HG02981 (cell line): ENCODE measurements around the gene ASZ1.
"Not testable (repeated sequence)": the region's sequence is repeated elsewhere in the genome, so short reads cannot be mapped to it uniquely, and the experiment has no call there.

ENCODE experiments used
- ATAC-seq: cut with Tn5 transposase; IDR thresholded peaks from one replicate; pipeline ENCODE4 v1.9.1; 2021; ENCODE audit warnings: mild to moderate bottlenecking, moderate library complexity; ENCODE audit not compliant: unreplicated experiment

The ASZ1 gene

GRCh38 chr7:117427258-117427701 lies at the start of gene ASZ1:
Gene ASZ1 (minus strand): TSS chr7:117427493. CDS start chr7:117427460, 33 bp downstream.
- no peak for ATAC-seq

- ATAC-seq = no peak
Observed at GRCh38 chr7:117476557-117477215, 49.4 kb upstream of the ASZ1 start.

GRCh38 chr7:117472335-117472734 lies 45.0 kb upstream of the ASZ1 start:
- no peak for ATAC-seq

- ATAC-seq = no peak
Observed at GRCh38 chr7:117470777-117471176, 43.5 kb upstream of the ASZ1 start.

- no peak for ATAC-seq
Observed at GRCh38 chr7:117468174-117468573, 40.9 kb upstream of the ASZ1 start.

GRCh38 chr7:117460815-117461214 lies 33.5 kb upstream of the ASZ1 start:
- not testable (repeated sequence) for ATAC-seq

GRCh38 chr7:117459735-117460134 lies 32.4 kb upstream of the ASZ1 start:
- ATAC-seq = no peak

GRCh38 chr7:117458977-117459583 lies 31.8 kb upstream of the ASZ1 start:
- ATAC-seq = peak; percentile 57

GRCh38 chr7:117448655-117449054 lies 21.4 kb upstream of the ASZ1 start:
- no peak for ATAC-seq

- no peak for ATAC-seq
Observed at GRCh38 chr7:117446220-117446815, 19.0 kb upstream of the ASZ1 start.

GRCh38 chr7:117445206-117445605 lies 17.9 kb upstream of the ASZ1 start:
- no peak for ATAC-seq

GRCh38 chr7:117444646-117445045 lies 17.4 kb upstream of the ASZ1 start:
- no peak for ATAC-seq

- peak; percentile 97 for ATAC-seq
Observed at GRCh38 chr7:117435475-117436043, 8.3 kb upstream of the ASZ1 start.

- ATAC-seq = peak; percentile 78
Observed at GRCh38 chr7:117424090-117424829, 3.0 kb downstream of the ASZ1 start.

- ATAC-seq = not testable (repeated sequence)
Observed at GRCh38 chr7:117414591-117414990, 12.7 kb downstream of the ASZ1 start.

- no peak for ATAC-seq
Observed at GRCh38 chr7:117412946-117413559, 14.2 kb downstream of the ASZ1 start.

GRCh38 chr7:117412390-117412789 lies 14.9 kb downstream of the ASZ1 start:
- ATAC-seq = no peak

- ATAC-seq = peak; percentile 44
Observed at GRCh38 chr7:117411539-117411938, 15.8 kb downstream of the ASZ1 start.

- ATAC-seq = no peak
Observed at GRCh38 chr7:117408831-117409230, 18.5 kb downstream of the ASZ1 start.

GRCh38 chr7:117405519-117405918 lies 21.8 kb downstream of the ASZ1 start:
- ATAC-seq = no peak

GRCh38 chr7:117403737-117404136 lies 23.6 kb downstream of the ASZ1 start:
- no peak for ATAC-seq
